Fibroblast of skin of right quadriceps (primary cell): ENCODE measurements around the gene MS4A7.

ENCODE experiments used
- DNase-seq: peaks from one replicate; pipeline ENCODE4 v3.0.0-alpha.2; 2013

The MS4A7 gene

DNA sequence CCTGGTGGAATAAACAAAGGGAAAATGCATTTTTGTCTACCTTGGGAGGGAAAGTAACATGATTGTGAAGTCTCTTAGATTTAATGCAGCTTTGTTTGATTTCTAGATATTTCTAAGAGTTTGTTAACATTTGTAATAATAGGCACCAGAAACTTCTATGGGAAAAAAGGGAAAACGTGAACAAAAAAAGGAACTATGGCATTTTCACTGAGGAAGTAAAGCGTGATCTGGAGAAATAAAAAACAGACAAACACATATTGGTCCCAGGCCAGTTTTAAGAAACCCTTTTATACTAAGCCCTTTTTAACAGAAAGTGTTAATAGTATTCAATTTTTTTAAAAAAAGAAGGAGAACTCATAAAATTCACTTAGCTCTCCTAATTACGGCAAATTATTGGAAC, 6.9 kb upstream of the MS4A7 start:
- no peak for DNase-seq

- no peak for DNase-seq
Observed at GRCh38 chr11:60371854-60372253, 6.5 kb upstream of the MS4A7 start.

GRCh38 chr11:60372767-60373166, 5.6 kb upstream of the MS4A7 start:
- DNase-seq = no peak

DNA sequence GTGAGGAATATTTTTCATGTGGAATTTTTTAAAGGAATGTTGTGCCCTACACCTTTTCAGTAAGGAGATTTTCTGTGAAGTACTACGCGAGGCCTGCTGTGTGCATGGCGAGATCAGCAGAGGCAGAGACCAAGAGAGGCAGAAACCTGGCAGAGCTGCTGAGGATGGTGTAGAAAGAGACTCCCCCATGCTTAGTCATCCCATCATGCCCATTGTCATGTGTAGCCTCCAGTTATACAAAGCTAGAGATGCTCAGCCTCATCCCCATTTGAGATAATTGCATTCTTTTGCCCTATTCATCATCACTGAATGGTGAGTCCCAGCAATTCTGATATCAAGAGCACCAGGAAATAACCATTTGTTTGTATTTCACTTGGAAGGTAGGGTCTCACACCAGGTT, 3.0 kb upstream of the MS4A7 start:
- DNase-seq = no peak

DNA sequence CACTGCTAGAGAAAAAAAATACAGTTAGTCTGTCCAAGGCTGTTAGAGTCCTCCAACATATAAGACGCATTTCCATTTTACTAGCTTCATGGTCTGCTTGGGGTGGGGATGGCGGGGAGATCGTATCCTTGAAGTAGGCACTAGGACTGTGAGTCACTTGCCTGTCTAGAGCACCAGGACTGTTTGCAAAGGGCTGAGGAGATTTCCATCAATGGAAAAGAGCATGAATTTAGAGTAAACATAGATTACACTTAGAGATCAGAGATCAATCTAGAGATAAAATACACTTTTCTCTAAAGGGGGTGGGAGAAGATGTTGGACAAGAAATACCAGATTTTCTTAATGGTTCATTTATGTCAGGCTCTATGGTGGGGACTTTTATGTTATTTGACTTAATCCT, 1.7 kb upstream of the MS4A7 start:
- DNase-seq = no peak

GRCh38 chr11:60377401-60378136, 763 bp upstream of the MS4A7 start:
- DNase-seq = no peak

DNA sequence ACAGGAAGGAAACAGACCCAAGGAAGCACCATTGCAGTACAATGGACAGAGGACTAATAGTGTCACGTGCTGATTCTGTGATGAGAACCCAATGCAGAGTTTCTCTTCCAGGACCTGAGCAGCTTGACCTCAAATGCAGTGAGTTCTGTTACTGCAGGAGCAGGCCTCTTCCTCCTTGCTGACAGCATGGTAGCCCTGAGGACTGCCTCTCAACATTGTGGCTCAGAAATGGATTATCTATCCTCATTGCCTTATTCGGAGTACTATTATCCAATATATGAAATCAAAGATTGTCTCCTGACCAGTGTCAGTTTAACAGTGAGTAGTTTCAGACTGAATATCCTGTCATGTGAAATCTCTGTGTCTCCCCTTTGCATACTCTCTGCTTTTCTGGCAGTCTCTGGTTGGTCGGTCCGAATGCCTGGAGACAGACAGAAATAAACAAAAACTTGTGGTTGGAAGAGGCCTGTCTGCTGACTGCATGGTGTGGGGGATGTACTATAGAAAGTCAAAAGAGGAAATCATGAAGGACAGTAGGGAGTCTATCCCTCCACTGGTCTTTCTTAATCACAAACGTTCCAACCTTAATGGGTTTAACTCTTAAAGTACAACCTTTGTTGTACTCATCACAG, 11.1 kb downstream of the MS4A7 start:
- DNase-seq = no peak

DNA sequence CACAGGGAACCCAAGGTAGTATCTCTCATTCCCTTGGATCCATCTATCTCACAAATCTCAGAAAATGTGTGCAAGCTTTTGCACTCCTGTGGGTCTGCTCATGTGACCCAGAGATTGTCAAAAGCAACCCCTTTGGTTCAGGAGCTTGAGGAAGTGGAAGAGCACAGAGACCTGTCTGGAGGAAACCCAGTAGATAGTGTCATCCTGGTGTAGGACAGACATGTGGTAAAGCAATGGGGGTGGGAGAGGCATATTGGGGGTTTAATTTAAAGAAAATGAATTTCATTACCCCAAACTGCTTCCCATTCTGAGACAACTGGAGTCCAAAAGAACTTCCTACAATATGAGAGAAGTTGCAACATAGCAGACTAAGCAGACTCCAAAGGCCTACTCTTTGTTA, 12.1 kb downstream of the MS4A7 start:
- no peak for DNase-seq

- DNase-seq = no peak
Observed at GRCh38 chr11:60392361-60392760, 14.0 kb downstream of the MS4A7 start.

DNA sequence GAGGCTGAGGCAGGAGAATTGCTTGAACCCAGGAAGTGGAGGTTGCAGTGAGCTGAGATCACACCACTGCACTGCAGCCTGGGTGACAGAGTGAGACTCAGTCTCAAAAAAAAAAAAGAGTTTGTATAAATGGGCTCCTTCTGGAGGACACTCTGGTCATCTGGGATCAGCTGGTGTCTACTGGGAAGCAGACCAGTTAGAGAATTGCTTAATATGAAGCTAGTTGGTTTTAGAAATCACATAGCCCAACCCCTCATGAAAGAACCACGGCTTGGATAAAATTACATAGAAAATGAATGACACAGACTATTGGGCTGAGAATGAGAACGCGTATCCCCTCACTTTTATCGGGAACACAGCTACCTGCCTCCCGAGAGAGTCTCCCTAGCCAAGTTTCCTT, 14.7 kb downstream of the MS4A7 start:
- no peak for DNase-seq

DNA sequence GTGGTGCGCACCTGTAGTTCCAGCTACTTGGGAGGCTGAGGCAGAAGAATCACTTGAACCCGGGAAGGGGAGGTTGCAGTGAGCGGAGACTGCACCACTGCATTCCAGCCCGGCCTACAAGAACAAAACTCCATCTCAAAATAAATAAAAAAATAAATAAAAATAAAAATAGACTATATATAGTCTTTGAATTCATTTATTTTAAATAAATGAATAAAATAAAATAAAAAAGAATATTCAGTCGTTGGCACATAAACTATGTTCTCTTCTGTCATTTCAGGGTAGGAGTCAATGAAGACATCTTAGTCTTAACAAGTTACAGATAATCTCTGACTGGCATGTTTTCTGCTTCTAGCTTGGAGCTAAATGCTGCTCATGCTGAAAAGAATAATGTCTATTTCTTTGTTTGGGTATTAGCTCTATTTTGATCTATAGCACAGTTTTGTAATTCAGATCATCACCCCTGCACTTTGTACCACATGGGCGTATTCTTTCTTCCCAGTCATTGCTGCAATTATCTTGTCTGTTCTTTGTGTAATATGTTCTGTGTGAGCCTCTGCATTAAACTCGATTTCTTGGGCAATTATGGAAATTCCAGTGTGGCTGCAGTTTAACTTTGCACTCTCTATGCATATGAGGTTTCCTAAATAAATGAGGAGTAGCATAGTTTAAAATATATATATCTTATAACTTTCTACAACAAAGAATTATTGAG, 16.5 kb downstream of the MS4A7 start:
- DNase-seq = no peak

DNA sequence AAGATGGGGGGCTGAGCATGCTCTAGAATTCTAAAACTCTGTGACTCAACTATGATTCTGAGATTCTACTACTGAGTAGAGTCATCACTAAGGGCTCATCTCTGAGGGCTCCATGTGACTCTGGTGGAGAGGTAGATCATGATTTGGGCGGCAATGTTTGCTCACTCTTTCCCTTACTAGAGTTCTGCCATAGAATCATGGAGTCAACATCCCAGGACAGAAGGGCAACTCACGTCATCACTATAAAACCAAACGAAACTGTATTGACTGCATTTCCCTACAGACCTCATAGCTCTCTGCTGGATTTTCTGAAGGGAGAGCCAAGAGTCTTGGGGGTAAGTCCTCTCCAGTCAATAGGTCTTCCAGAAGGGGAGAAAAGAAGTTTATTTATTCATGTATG, 18.1 kb downstream of the MS4A7 start, which contains the start of gene MS4A14:
MS4A14 (plus strand) TSS at position 78 of the 400 bp plus-strand sequence; CDS start at position 198, 120 bp downstream.
- no peak for DNase-seq

GRCh38 chr11:60396799-60397198, 18.5 kb downstream of the MS4A7 start:
- DNase-seq = no peak

GRCh38 chr11:60420015-60420414, 41.7 kb downstream of the MS4A7 start:
- DNase-seq = no peak

- DNase-seq = no peak
Observed at GRCh38 chr11:60422609-60423008, 44.3 kb downstream of the MS4A7 start.

GRCh38 chr11:60428517-60428916, 50.2 kb downstream of the MS4A7 start:
- DNase-seq = no peak

DNA sequence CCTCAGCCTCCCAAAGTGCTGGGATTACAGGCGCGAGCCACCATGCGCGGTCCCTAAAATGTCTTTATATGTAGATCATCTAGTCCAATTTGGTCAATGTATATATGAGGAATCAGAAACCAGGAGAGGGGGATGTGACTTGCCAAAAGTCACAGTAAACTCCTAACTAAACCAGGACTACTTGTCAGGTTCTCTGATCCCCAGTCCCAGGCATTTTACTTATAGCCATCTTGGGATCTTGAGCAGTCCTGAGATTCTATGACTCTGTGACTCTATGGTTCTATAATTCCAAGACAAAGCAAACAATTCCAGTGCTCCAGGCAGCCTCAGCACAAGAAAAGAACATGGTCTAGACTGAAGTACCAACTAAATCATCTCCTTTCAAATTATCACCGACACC, 50.9 kb downstream of the MS4A7 start, which contains the start of gene MS4A5:
MS4A5 (plus strand) TSS at position 301 of the 400 bp plus-strand sequence. CDS start 103 bp downstream, outside the sequence.
- no peak for DNase-seq

GRCh38 chr11:60431251-60431650, 52.9 kb downstream of the MS4A7 start:
- no peak for DNase-seq

GRCh38 chr11:60433401-60433800, 55.1 kb downstream of the MS4A7 start:
- no peak for DNase-seq
